Measurements from ENCODE around the gene MAGI2. TPM values are rescaled to one million over a fixed set of nuclear protein-coding genes. Genes with fewer than 3 reads are reported as not detected.

The MAGI2 gene
- total and polyA plus RNA-seq, 2 experiments from 2014 or later, result 10.4 to 26.4 TPM

DNA sequence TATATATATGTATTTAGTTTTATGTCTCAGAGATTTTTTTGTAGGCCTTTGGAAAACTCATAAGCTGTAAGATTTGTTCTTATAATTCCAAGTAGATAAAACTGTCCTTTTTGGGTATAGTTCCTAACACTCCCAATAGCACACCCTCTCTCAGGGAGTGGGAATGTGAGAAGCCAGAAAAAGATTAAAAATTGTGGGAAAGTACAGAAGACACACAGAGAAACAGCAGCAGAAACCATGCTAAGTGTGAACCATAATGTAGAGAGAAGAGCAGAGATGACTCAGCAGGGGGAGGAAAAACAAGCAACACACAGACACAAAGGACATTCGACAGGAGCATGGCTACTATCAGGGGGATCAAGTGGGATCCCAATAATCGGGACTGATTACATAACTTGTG lies 401.6 kb downstream of the MAGI2 start:
- Histone ChIP-seq H4K20me1 (replicated peaks; ENCODE audit: insufficient read depth) (no peaks in the 10 kb centered on the region), H3K9me2 (ENCODE audit: insufficient read depth) (no peaks in the 10 kb centered on the region), H3F3A (replicated peaks; ENCODE audit: low read depth) (no peaks in the 10 kb centered on the region), H3K36me3 (ENCODE audit: insufficient read depth) (no peaks in the 10 kb centered on the region), H3K4me2 (no peak overlapping the region), H3K27ac (ENCODE audit: low read depth) (no peak overlapping the region), H3K4me3 (no peak overlapping the region), H2AFZ (peak overlapping the region; percentile 54; the same call in 1 of the 2 replicates), H3K4me1 (ENCODE audit: insufficient read depth) (no peaks in the 10 kb centered on the region), H3K79me2 (replicated peaks; ENCODE audit: insufficient read depth) (no peaks in the 10 kb centered on the region), H3K27me3 (ENCODE audit: insufficient read depth) (no peaks in the 10 kb centered on the region)
- no peak overlapping the region; the same call in 1 of the 2 replicates for H3K27ac Mint-ChIP-seq
- no peaks in the 10 kb centered on the region for H3K9me3 Mint-ChIP-seq
- ATAC-seq (no peak), DNase-seq (ENCODE audit: low spot score) (no peak)
- no peak overlapping the region for H3K4me3 Mint-ChIP-seq
- H3K4me1 Mint-ChIP-seq, result peaks cover 6% of the 10 kb centered on the region; the same call in 1 of the 3 replicates
- H3K27me3 Mint-ChIP-seq (ENCODE audit: insufficient read depth, low read depth, poor library complexity), result peaks cover 4% of the 10 kb centered on the region
- no peaks in the 10 kb centered on the region for H3K36me3 Mint-ChIP-seq (ENCODE audit: low read depth)
- TF ChIP-seq EZH2phosphoT487 (IDR thresholded peaks at IDR 0.05; ENCODE audit: unreplicated experiment) (no peak), NANOG (IDR thresholded peaks at IDR 0.05; ENCODE audit: borderline replicate concordance) (no peak), JUNB (IDR thresholded peaks at IDR 0.05; ENCODE audit: unreplicated experiment) (no peak), STAT1 (IDR thresholded peaks at IDR 0.05; ENCODE audit: unreplicated experiment) (no peak), EZH2 (IDR thresholded peaks at IDR 0.05; ENCODE audit: low read depth, unreplicated experiment) (no peak), POLR2AphosphoS5 (IDR thresholded peaks at IDR 0.05; ENCODE audit: low read depth) (no peak), ZNF114 (CRISPR knock-in tag; IDR thresholded peaks at IDR 0.05) (no peak), ZNF331 (CRISPR knock-in tag; IDR thresholded peaks at IDR 0.05; ENCODE audit: low read depth) (no peak), CREB1 (CRISPR knock-in tag; IDR thresholded peaks at IDR 0.05; ENCODE audit: low read depth) (no peak)
- TF ChIP-seq, protein P1, sequence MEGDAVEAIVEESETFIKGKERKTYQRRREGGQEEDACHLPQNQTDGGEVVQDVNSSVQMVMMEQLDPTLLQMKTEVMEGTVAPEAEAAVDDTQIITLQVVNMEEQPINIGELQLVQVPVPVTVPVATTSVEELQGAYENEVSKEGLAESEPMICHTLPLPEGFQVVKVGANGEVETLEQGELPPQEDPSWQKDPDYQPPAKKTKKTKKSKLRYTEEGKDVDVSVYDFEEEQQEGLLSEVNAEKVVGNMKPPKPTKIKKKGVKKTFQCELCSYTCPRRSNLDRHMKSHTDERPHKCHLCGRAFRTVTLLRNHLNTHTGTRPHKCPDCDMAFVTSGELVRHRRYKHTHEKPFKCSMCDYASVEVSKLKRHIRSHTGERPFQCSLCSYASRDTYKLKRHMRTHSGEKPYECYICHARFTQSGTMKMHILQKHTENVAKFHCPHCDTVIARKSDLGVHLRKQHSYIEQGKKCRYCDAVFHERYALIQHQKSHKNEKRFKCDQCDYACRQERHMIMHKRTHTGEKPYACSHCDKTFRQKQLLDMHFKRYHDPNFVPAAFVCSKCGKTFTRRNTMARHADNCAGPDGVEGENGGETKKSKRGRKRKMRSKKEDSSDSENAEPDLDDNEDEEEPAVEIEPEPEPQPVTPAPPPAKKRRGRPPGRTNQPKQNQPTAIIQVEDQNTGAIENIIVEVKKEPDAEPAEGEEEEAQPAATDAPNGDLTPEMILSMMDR (conservative IDR thresholded peaks at IDR 0.05; ENCODE audit: low read depth in 2 of 2), result no peak
- TF ChIP-seq, protein P2, sequence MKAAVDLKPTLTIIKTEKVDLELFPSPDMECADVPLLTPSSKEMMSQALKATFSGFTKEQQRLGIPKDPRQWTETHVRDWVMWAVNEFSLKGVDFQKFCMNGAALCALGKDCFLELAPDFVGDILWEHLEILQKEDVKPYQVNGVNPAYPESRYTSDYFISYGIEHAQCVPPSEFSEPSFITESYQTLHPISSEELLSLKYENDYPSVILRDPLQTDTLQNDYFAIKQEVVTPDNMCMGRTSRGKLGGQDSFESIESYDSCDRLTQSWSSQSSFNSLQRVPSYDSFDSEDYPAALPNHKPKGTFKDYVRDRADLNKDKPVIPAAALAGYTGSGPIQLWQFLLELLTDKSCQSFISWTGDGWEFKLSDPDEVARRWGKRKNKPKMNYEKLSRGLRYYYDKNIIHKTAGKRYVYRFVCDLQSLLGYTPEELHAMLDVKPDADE (IDR thresholded peaks at IDR 0.05), result no peak
- TF ChIP-seq, protein P3, sequence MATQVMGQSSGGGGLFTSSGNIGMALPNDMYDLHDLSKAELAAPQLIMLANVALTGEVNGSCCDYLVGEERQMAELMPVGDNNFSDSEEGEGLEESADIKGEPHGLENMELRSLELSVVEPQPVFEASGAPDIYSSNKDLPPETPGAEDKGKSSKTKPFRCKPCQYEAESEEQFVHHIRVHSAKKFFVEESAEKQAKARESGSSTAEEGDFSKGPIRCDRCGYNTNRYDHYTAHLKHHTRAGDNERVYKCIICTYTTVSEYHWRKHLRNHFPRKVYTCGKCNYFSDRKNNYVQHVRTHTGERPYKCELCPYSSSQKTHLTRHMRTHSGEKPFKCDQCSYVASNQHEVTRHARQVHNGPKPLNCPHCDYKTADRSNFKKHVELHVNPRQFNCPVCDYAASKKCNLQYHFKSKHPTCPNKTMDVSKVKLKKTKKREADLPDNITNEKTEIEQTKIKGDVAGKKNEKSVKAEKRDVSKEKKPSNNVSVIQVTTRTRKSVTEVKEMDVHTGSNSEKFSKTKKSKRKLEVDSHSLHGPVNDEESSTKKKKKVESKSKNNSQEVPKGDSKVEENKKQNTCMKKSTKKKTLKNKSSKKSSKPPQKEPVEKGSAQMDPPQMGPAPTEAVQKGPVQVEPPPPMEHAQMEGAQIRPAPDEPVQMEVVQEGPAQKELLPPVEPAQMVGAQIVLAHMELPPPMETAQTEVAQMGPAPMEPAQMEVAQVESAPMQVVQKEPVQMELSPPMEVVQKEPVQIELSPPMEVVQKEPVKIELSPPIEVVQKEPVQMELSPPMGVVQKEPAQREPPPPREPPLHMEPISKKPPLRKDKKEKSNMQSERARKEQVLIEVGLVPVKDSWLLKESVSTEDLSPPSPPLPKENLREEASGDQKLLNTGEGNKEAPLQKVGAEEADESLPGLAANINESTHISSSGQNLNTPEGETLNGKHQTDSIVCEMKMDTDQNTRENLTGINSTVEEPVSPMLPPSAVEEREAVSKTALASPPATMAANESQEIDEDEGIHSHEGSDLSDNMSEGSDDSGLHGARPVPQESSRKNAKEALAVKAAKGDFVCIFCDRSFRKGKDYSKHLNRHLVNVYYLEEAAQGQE (IDR thresholded peaks at IDR 0.05; ENCODE audit: unreplicated experiment), result no peak
- TF ChIP-seq, protein P4, sequence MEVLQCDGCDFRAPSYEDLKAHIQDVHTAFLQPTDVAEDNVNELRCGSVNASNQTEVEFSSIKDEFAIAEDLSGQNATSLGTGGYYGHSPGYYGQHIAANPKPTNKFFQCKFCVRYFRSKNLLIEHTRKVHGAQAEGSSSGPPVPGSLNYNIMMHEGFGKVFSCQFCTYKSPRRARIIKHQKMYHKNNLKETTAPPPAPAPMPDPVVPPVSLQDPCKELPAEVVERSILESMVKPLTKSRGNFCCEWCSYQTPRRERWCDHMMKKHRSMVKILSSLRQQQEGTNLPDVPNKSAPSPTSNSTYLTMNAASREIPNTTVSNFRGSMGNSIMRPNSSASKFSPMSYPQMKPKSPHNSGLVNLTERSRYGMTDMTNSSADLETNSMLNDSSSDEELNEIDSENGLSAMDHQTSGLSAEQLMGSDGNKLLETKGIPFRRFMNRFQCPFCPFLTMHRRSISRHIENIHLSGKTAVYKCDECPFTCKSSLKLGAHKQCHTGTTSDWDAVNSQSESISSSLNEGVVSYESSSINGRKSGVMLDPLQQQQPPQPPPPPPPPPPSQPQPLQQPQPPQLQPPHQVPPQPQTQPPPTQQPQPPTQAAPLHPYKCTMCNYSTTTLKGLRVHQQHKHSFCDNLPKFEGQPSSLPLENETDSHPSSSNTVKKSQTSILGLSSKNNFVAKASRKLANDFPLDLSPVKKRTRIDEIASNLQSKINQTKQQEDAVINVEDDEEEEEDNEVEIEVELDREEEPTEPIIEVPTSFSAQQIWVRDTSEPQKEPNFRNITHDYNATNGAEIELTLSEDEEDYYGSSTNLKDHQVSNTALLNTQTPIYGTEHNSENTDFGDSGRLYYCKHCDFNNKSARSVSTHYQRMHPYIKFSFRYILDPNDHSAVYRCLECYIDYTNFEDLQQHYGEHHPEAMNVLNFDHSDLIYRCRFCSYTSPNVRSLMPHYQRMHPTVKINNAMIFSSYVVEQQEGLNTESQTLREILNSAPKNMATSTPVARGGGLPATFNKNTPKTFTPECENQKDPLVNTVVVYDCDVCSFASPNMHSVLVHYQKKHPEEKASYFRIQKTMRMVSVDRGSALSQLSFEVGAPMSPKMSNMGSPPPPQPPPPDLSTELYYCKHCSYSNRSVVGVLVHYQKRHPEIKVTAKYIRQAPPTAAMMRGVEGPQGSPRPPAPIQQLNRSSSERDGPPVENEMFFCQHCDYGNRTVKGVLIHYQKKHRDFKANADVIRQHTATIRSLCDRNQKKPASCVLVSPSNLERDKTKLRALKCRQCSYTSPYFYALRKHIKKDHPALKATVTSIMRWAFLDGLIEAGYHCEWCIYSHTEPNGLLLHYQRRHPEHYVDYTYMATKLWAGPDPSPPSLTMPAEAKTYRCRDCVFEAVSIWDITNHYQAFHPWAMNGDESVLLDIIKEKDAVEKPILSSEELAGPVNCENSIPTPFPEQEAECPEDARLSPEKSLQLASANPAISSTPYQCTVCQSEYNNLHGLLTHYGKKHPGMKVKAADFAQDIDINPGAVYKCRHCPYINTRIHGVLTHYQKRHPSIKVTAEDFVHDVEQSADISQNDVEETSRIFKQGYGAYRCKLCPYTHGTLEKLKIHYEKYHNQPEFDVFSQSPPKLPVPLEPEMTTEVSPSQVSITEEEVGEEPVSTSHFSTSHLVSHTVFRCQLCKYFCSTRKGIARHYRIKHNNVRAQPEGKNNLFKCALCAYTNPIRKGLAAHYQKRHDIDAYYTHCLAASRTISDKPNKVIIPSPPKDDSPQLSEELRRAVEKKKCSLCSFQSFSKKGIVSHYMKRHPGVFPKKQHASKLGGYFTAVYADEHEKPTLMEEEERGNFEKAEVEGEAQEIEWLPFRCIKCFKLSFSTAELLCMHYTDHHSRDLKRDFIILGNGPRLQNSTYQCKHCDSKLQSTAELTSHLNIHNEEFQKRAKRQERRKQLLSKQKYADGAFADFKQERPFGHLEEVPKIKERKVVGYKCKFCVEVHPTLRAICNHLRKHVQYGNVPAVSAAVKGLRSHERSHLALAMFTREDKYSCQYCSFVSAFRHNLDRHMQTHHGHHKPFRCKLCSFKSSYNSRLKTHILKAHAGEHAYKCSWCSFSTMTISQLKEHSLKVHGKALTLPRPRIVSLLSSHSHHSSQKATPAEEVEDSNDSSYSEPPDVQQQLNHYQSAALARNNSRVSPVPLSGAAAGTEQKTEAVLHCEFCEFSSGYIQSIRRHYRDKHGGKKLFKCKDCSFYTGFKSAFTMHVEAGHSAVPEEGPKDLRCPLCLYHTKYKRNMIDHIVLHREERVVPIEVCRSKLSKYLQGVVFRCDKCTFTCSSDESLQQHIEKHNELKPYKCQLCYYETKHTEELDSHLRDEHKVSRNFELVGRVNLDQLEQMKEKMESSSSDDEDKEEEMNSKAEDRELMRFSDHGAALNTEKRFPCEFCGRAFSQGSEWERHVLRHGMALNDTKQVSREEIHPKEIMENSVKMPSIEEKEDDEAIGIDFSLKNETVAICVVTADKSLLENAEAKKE (CRISPR knock-in tag; IDR thresholded peaks at IDR 0.05), result no peak
